OCI-LY3 (cell line): ENCODE results near the gene MBD3L3.
"Not testable (repeated sequence)": the region's sequence is repeated elsewhere in the genome, so short reads cannot be mapped to it uniquely, and the experiment has no call there.

ENCODE experiments used
- CTCF ChIP-seq: fragments of 200-600, 300-600 bp; sonication (generic); IDR thresholded peaks from 2 replicates; pipeline ENCODE4 v1.5.1; 2014; ENCODE audit warnings: antibody characterized with exemption, low read length, low read depth
- EZH2phosphoT487 ChIP-seq: fragments of 200-600 bp; shearing (Covaris generic); IDR thresholded peaks from 2 replicates; pipeline ENCODE4 v1.6.1; 2018; ENCODE audit warnings: antibody characterized with exemption, mixed run types, low read depth

GRCh38 chr19:7067122-7067521, 8.6 kb upstream of the MBD3L3 start:
- TF ChIP-seq CTCF, EZH2phosphoT487: not testable (repeated sequence)
